ENCODE results near the gene PAWR. TPM values are rescaled to one million over a fixed set of nuclear protein-coding genes. Genes with fewer than 3 reads are reported as not detected.

The PAWR gene
- total and polyA plus RNA-seq, 9 of the 15 experiments (the other 6 are each of a cell fraction or from before 2014, with no cell fraction given), result 0.82 TPM; not detected in 8

DNA sequence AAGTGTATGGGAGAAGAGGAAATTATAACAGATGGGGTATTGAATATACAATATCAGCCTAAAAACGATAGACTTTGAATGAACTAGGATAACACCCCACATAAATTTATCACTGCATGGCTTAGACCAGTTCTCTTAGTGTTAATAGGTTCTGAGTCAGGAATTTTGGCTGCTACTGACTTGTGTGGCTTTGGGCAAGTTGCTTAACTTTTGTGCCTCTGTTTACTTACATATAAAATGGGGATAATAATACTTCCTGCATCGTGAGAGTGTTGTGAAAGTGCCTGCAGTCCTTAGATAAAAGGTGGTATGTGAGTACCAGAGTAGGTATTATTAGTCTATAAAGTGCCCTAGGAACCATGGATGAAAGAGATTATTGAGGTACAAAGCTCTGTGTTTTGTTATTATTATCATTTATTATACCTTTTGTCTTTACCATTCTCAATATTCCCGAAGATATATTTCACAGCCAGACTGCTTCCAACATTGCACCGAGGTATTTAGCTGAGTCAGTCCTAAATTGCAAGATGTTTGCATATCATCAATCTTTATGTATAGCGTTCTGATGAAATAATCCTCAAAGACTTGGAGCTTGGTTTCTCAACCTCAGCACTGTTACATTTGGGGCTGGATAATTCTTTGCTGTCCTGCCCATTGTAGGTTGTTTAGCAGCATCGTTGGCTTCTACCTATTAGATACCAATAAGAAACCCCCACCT, 2.3 kb upstream of the PAWR start:
- FAIRE-seq (no peak), ATAC-seq (no peak), DNase-seq (ENCODE audit: extremely low read depth in 1 of 4, low spot score in 3 of 4) (no peak)
- in situ Hi-C loops (cut with MboI), result no loop called here
- Histone ChIP-seq H3K79me2 (ENCODE audit: control insufficient read depth, insufficient read depth, low read length) (no peaks in the 10 kb centered on the region), H3K4me3 (no peak overlapping the region), H3K36me3 (ENCODE audit: control insufficient read depth, insufficient read depth, low read length) (no peaks in the 10 kb centered on the region), H3K9ac (ENCODE audit: insufficient read depth in 1 of 2, low read depth in 2 of 2, low read length in 2 of 2) (no peak overlapping the region), H3K27me3 (ENCODE audit: control insufficient read depth in 2 of 2, insufficient read depth in 2 of 2, low read length in 2 of 2) (no peaks in the 10 kb centered on the region), H2AFZ (ENCODE audit: low read depth, low read length) (no peak overlapping the region), H3K4me2 (ENCODE audit: insufficient read depth, low read length) (no peak overlapping the region), H3K9me1 (ENCODE audit: control insufficient read depth, insufficient read depth, low read length) (no peaks in the 10 kb centered on the region), H3K27ac (ENCODE audit: extremely low read depth, low read depth, low read length) (no peak overlapping the region), H4K20me1 (replicated peaks; ENCODE audit: control insufficient read depth, insufficient read depth, low read length) (no peaks in the 10 kb centered on the region), H3K9me3 (replicated peaks; ENCODE audit: control insufficient read depth, insufficient read depth, low read depth, low read length) (no peaks in the 10 kb centered on the region), H3K4me1 (replicated peaks in 1 of 2; ENCODE audit: control insufficient read depth in 2 of 2, insufficient read depth in 2 of 2, low read length in 2 of 2) (no peaks in the 10 kb centered on the region)
- ChIA-PET POLR2A (no interaction called here), CTCF (ENCODE audit: low intra/inter-chr PET ratio) (no interaction called here)
- BruUV-seq (replicated peaks), result no TSS peak
- intact Hi-C loops (cut with micrococcal nuclease), result no loop called here
- WGBS (ENCODE audit: insufficient coverage, low coverage, missing lambda C conversion rate), result 0% methylated on average over 6 of the region's 6 CpGs
- TF ChIP-seq ZNF324 (CRISPR knock-in tag; IDR thresholded peaks at IDR 0.05) (no peak), SMARCE1 (IDR thresholded peaks at IDR 0.05) (no peak), C11orf30 (IDR thresholded peaks at IDR 0.05; ENCODE audit: low read depth) (no peak), CCNT2 (IDR thresholded peaks at IDR 0.05; ENCODE audit: borderline replicate concordance, extremely low read depth, insufficient read length, low read depth, low read length) (no peak), TAF15 (IDR thresholded peaks at IDR 0.05; ENCODE audit: low read depth, low read length) (no peak), ZNF436 (CRISPR knock-in tag; IDR thresholded peaks at IDR 0.05) (no peak), SIX5 (IDR thresholded peaks at IDR 0.05; ENCODE audit: borderline replicate concordance in 1 of 2, insufficient read depth in 1 of 2, low read depth in 1 of 2, low read length in 2 of 2) (no peak), ZNF41 (CRISPR knock-in tag; conservative IDR thresholded peaks at IDR 0.05) (no peak), BHLHE40 (IDR thresholded peaks at IDR 0.05; ENCODE audit: low read length) (no peak), ZFP91 (CRISPR knock-in tag; IDR thresholded peaks at IDR 0.05) (no peak), ZNF609 (CRISPR knock-in tag; IDR thresholded peaks at IDR 0.05; ENCODE audit: borderline replicate concordance) (no peak), CBX1 (IDR thresholded peaks at IDR 0.05; ENCODE audit: low read depth) (no peak), FOSL1 (tag; conservative IDR thresholded peaks at IDR 0.05) (no peak), ASH1L (IDR thresholded peaks at IDR 0.05; ENCODE audit: borderline replicate concordance, low read depth, partially characterized antibody) (no peak), SIRT6 (IDR thresholded peaks at IDR 0.05; ENCODE audit: low read depth, low read length) (no peak), NR1H2 (CRISPR knock-in tag; IDR thresholded peaks at IDR 0.05) (no peak)

All from K562 (cell line).